ENCODE data around the gene LRRC26.

LRRC26 gene

GRCh38 chr9:137183980-137184595 lies 14.2 kb upstream of the LRRC26 start:
- DNase-seq (ENCODE audit: low read depth in 2 of 2): no peak

- no peak for DNase-seq (ENCODE audit: low read depth in 2 of 2)
Observed at GRCh38 chr9:137182836-137183235, 13.0 kb upstream of the LRRC26 start.

GRCh38 chr9:137181680-137182079 lies 11.8 kb upstream of the LRRC26 start:
- DNase-seq (ENCODE audit: low read depth in 2 of 2): no peak

- DNase-seq (ENCODE audit: low read depth in 2 of 2): no peak
Observed at GRCh38 chr9:137180491-137180890, 10.6 kb upstream of the LRRC26 start.

GRCh38 chr9:137179761-137180160 lies 9.9 kb upstream of the LRRC26 start:
- DNase-seq (ENCODE audit: low read depth in 2 of 2): no peak

- no peak for DNase-seq (ENCODE audit: low read depth in 2 of 2)
Observed at GRCh38 chr9:137178939-137179630, 9.2 kb upstream of the LRRC26 start.

GRCh38 chr9:137178201-137178938 lies 8.5 kb upstream of the LRRC26 start:
- no peak for DNase-seq (ENCODE audit: low read depth in 2 of 2)

GRCh38 chr9:137176302-137177182 lies 6.7 kb upstream of the LRRC26 start:
- no peak for DNase-seq (ENCODE audit: low read depth in 2 of 2)

- DNase-seq (ENCODE audit: low read depth in 2 of 2): no peak
Observed at GRCh38 chr9:137175345-137175961, 5.6 kb upstream of the LRRC26 start.

GRCh38 chr9:137174722-137175293 lies 5.0 kb upstream of the LRRC26 start:
- no peak for DNase-seq (ENCODE audit: low read depth in 2 of 2)

GRCh38 chr9:137173796-137174664 lies 4.2 kb upstream of the LRRC26 start:
- no peak for DNase-seq (ENCODE audit: low read depth in 2 of 2)

GRCh38 chr9:137172901-137173795 lies 3.3 kb upstream of the LRRC26 start:
- no peak for DNase-seq (ENCODE audit: low read depth in 2 of 2)

- no peak for DNase-seq (ENCODE audit: low read depth in 2 of 2)
Observed at GRCh38 chr9:137171149-137171900, 1.5 kb upstream of the LRRC26 start.

- no peak for DNase-seq (ENCODE audit: low read depth in 2 of 2)
Observed at GRCh38 chr9:137170486-137171148, 766 bp upstream of the LRRC26 start.

- DNase-seq (ENCODE audit: low read depth in 2 of 2): no peak
Observed at GRCh38 chr9:137168904-137169856, 671 bp downstream of the LRRC26 start.

GRCh38 chr9:137168573-137168903 lies 1.3 kb downstream of the LRRC26 start:
- DNase-seq (ENCODE audit: low read depth in 2 of 2): no peak

Data from stimulated activated CD8-positive, alpha-beta memory T cell treated with anti-CD3 and anti-CD28 coated beads, Interleukin-2, amount 100 ng/mL, for 48 hours (primary cell).